DMS79 treated with DMSO at 0.1 percent for 48 hours (cell line): ENCODE results near the gene SOX5.

ENCODE experiments used
- DNase-seq: peaks from one replicate; lab custom pipeline; 2025; lab: John Stamatoyannopoulos, UW

The SOX5 gene

GRCh38 chr12:23596568-23596967 lies 352.9 kb downstream of the SOX5 start:
- no peak for DNase-seq

- DNase-seq: no peak
Measured at GRCh38 chr12:23587833-23588559, 361.5 kb downstream of the SOX5 start.

- no peak for DNase-seq
Measured at GRCh38 chr12:23585782-23586163, 363.7 kb downstream of the SOX5 start.

- no peak for DNase-seq
Measured at GRCh38 chr12:23585156-23585781, 364.2 kb downstream of the SOX5 start.

- no peak for DNase-seq
Measured at GRCh38 chr12:23581913-23582312, 367.6 kb downstream of the SOX5 start.

GRCh38 chr12:23579257-23579656 lies 370.2 kb downstream of the SOX5 start:
- DNase-seq: no peak

- no peak for DNase-seq
Measured at GRCh38 chr12:23576372-23576771, 373.1 kb downstream of the SOX5 start.

GRCh38 chr12:23569356-23569755 lies 380.1 kb downstream of the SOX5 start:
- DNase-seq: no peak

- no peak for DNase-seq
Measured at GRCh38 chr12:23566133-23566532, 383.3 kb downstream of the SOX5 start.

GRCh38 chr12:23564451-23565152 lies 384.9 kb downstream of the SOX5 start:
- no peak for DNase-seq

GRCh38 chr12:23561364-23562345 lies 387.8 kb downstream of the SOX5 start:
- no peak for DNase-seq

GRCh38 chr12:23560611-23561010 lies 388.9 kb downstream of the SOX5 start:
- DNase-seq: no peak

- DNase-seq: no peak
Measured at GRCh38 chr12:23559268-23559753, 390.2 kb downstream of the SOX5 start.

GRCh38 chr12:23556661-23557060 lies 392.8 kb downstream of the SOX5 start:
- no peak for DNase-seq

- no peak for DNase-seq
Measured at GRCh38 chr12:23555825-23556207, 393.7 kb downstream of the SOX5 start.

GRCh38 chr12:23555180-23555824 lies 394.2 kb downstream of the SOX5 start:
- no peak for DNase-seq

- no peak for DNase-seq
Measured at GRCh38 chr12:23552417-23552816, 397.1 kb downstream of the SOX5 start.

- no peak for DNase-seq
Measured at GRCh38 chr12:23550753-23551152, 398.7 kb downstream of the SOX5 start.

- DNase-seq: no peak
Measured at GRCh38 chr12:23548742-23549141, 400.7 kb downstream of the SOX5 start.

- no peak for DNase-seq
Measured at GRCh38 chr12:23546756-23547155, 402.7 kb downstream of the SOX5 start.

GRCh38 chr12:23543767-23544166 lies 405.7 kb downstream of the SOX5 start:
- no peak for DNase-seq
